SK-N-SH treated with all-trans-retinoic acid at 6 μM for 48 hours (cell line): Measurements from ENCODE around the gene NOP53.
"Not testable (repeated sequence)": the region's sequence is repeated elsewhere in the genome, so short reads cannot be mapped to it uniquely, and the experiment has no call there.

Experiments
- ATAC-seq: fragments of 200-7000 bp; cut with Tn5 transposase; 3 replicates; pipeline ENCODE4 v1.9.1; 2020; ENCODE audit warnings: mild to moderate bottlenecking, moderate library complexity
- ARNTL ChIP-seq: fragments of 450-650 bp; formaldehyde crosslinking; IDR thresholded peaks from 2 replicates; pipeline ENCODE4 v1.5.0; 2020; ENCODE audit warnings: low read depth, mild to moderate bottlenecking, moderate library complexity, borderline replicate concordance
- BACH2 ChIP-seq: fragments of 250-450 bp; sonication (Bioruptor Pico); IDR thresholded peaks from 2 replicates; pipeline ENCODE4 v1.9.0; 2021; ENCODE audit warnings: mild to moderate bottlenecking, borderline replicate concordance
- CREB5 ChIP-seq: fragments of 250-450 bp; sonication (Bioruptor Pico); IDR thresholded peaks from 2 replicates; pipeline ENCODE4 v1.5.1; 2020; ENCODE audit warnings: low read depth, mild to moderate bottlenecking, moderate library complexity
- CSDC2 ChIP-seq: fragments of 250-450 bp; sonication (Bioruptor Pico); IDR thresholded peaks from 2 replicates; pipeline ENCODE4 v1.5.0; 2020; ENCODE audit warnings: mild to moderate bottlenecking, moderate library complexity
- CSRNP3 ChIP-seq: fragments of 250-450 bp; sonication (Bioruptor Pico); IDR thresholded peaks from 2 replicates; pipeline ENCODE4 v1.5.1; 2021; ENCODE audit warnings: mild to moderate bottlenecking, moderate library complexity
- ESRRG ChIP-seq: fragments of 250-450 bp; sonication (Bioruptor Pico); IDR thresholded peaks from 2 replicates; pipeline ENCODE4 v1.6.1; 2021; ENCODE audit warnings: mild to moderate bottlenecking
- GLIS3 ChIP-seq: fragments of 250-450 bp; sonication (Bioruptor Pico); IDR thresholded peaks from 2 replicates; pipeline ENCODE4 v1.5.0; 2020; ENCODE audit warnings: mild to moderate bottlenecking, moderate library complexity
- OSR1 ChIP-seq: fragments of 250-450 bp; sonication (Bioruptor Pico); IDR thresholded peaks from 2 replicates; pipeline ENCODE4 v1.8.0; 2022; ENCODE audit warnings: moderate library complexity, mild to moderate bottlenecking, inconsistent platforms
- PPARA ChIP-seq: fragments of 250-450 bp; sonication (Bioruptor Pico); IDR thresholded peaks from 2 replicates; pipeline ENCODE4 v1.5.0; 2020; ENCODE audit warnings: mild to moderate bottlenecking, borderline replicate concordance
- SNAI2 ChIP-seq: fragments of 250-450 bp; sonication (Bioruptor Pico); IDR thresholded peaks from 2 replicates; pipeline ENCODE4 v1.5.0; 2020; ENCODE audit warnings: mild to moderate bottlenecking, moderate library complexity
- TCF4 ChIP-seq: fragments of 250-450 bp; sonication (Bioruptor Pico); IDR thresholded peaks from 2 replicates; pipeline ENCODE4 v1.8.0; 2021; ENCODE audit warnings: mild to moderate bottlenecking, moderate library complexity, borderline replicate concordance
- TOX ChIP-seq: fragments of 250-450 bp; sonication (Bioruptor Pico); IDR thresholded peaks from 2 replicates; pipeline ENCODE4 v1.8.0; 2021; ENCODE audit warnings: mild to moderate bottlenecking, moderate library complexity, borderline replicate concordance
- ZC3H10 ChIP-seq: fragments of 250-450 bp; sonication (Bioruptor Pico); IDR thresholded peaks from 2 replicates; pipeline ENCODE4 v1.5.1; 2021; ENCODE audit warnings: mild to moderate bottlenecking, moderate library complexity
- ZFP3 ChIP-seq: fragments of 250-450 bp; sonication (Bioruptor Pico); IDR thresholded peaks from 2 replicates; pipeline ENCODE4 v1.5.0; 2020; ENCODE audit warnings: mild to moderate bottlenecking, moderate library complexity
- ZFP30 ChIP-seq: fragments of 450-650 bp; formaldehyde crosslinking; IDR thresholded peaks from 2 replicates; pipeline ENCODE4 v1.5.0; 2022; ENCODE audit warnings: mild to moderate bottlenecking, moderate library complexity
- ZNF565 ChIP-seq: fragments of 450-650 bp; formaldehyde crosslinking; conservative IDR thresholded peaks from 2 replicates; pipeline ENCODE4 v1.5.0; 2020; ENCODE audit warnings: low read depth, mild to moderate bottlenecking, moderate library complexity
- ZNF70 ChIP-seq: fragments of 450-650 bp; formaldehyde crosslinking; IDR thresholded peaks from 2 replicates; pipeline ENCODE4 v1.5.0; 2020; ENCODE audit warnings: mild to moderate bottlenecking, moderate library complexity
- ZNF8 ChIP-seq: fragments of 450-650 bp; formaldehyde crosslinking; IDR thresholded peaks from 2 replicates; pipeline ENCODE4 v1.5.0; 2020; ENCODE audit warnings: mild to moderate bottlenecking, moderate library complexity

The NOP53 gene

GRCh38 chr19:47713046-47714021, 32.0 kb upstream of the NOP53 start, which contains the start of gene EHD2:
EHD2 (plus strand) TSS chr19:47713422; CDS start chr19:47716613, 3,191 bp downstream.
- peak; percentile 92 for ATAC-seq
- TF ChIP-seq TCF4 (CRISPR knock-in tag), result no peak
- TF ChIP-seq CSDC2 (CRISPR knock-in tag), result no peak
- TF ChIP-seq OSR1 (CRISPR knock-in tag), result no peak
- TF ChIP-seq BACH2 (CRISPR knock-in tag), result no peak
- TF ChIP-seq PPARA (CRISPR knock-in tag), result no peak
- TF ChIP-seq ESRRG (CRISPR knock-in tag), result no peak
- TF ChIP-seq GLIS3 (CRISPR knock-in tag), result no peak
- no peak for TF ChIP-seq ZFP30
- no peak for TF ChIP-seq TOX (CRISPR knock-in tag)
- TF ChIP-seq, all 23 proteins: peak for 0

- ATAC-seq, result no peak
- TF ChIP-seq ZNF70, result peak; percentile 33; the same call in 1 of the 2 replicates
- TF ChIP-seq CREB5, result no peak
Measured at GRCh38 chr19:47714339-47714738, 31.0 kb upstream of the NOP53 start.

GRCh38 chr19:47714855-47715254, 30.5 kb upstream of the NOP53 start:
- ATAC-seq, result not testable (repeated sequence)

GRCh38 chr19:47716270-47716937, 28.9 kb upstream of the NOP53 start:
- ATAC-seq, result no peak
- TF ChIP-seq OSR1 (CRISPR knock-in tag) (no peak), ZC3H10 (CRISPR knock-in tag) (no peak), TOX (CRISPR knock-in tag) (no peak), ZNF565 (CRISPR knock-in tag) (no peak), ZNF8 (CRISPR knock-in tag) (no peak), BACH2 (CRISPR knock-in tag) (no peak), SNAI2 (CRISPR knock-in tag) (no peak), CREB5 (no peak), TCF4 (CRISPR knock-in tag) (no peak), PPARA (CRISPR knock-in tag) (no peak), ARNTL (CRISPR knock-in tag) (no peak), CSDC2 (CRISPR knock-in tag) (no peak), ZFP30 (no peak), CSRNP3 (CRISPR knock-in tag) (no peak), ZFP3 (CRISPR knock-in tag) (no peak)

- ATAC-seq, result not testable (repeated sequence)
Measured at GRCh38 chr19:47718415-47719046, 26.8 kb upstream of the NOP53 start.
